HG03196 (cell line): ENCODE data around the gene FMNL3.

Experiments used
- ATAC-seq: cut with Tn5 transposase; IDR thresholded peaks from one replicate; pipeline ENCODE4 v1.9.1; 2021; ENCODE audit not compliant: unreplicated experiment

FMNL3 gene

DNA sequence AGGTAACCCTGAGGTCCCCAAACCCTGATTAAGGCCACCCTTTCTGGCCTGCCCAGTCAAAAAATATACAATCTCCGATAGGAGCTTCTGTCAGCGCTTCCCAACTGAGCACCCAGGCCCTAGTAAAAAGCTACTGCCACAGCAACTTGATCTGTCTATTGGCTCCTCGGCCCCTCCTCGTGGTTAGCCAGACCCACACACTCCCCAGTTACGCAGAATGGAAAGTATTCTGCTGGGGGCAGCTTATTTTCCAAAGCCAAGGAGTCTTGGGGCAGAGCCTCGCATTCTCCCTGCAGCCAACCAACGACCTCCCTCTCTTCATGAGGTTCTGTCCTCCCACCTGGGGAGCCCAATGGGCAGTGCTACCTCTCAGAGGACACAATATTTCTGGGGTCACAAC lies 32.1 kb downstream of the FMNL3 start:
- ATAC-seq: no peak

DNA sequence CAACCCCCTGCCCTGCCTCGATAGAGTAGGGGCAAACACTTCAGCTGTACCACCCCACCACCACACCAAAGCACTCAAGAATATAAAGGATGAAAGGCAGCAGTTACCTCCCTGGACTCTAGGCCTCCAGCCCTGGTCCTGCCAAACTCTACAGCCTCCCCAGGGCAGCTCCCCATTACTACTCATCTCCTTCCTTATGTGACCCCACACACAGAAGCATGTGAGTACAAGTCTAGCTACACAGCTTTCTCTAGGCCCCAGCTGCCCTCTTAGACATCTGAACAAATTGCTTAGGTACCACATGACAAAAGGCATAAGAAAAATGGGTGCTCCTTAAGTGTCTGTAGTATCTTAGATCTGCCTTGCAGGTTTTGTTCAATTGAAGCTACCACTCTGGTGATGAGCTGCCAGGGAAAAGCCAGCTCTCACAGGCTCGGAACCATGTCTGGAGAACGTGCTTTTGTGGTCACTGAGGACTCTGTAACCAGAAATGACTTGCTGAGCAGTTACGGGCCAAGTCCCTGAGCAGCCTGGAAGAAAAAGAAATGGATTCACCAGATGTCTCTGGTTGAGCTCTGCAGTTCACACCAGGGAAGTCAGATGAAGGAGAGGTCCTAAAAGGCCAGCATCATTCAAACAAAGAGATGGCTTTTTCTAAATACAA lies 32.8 kb downstream of the FMNL3 start:
- no peak for ATAC-seq

DNA sequence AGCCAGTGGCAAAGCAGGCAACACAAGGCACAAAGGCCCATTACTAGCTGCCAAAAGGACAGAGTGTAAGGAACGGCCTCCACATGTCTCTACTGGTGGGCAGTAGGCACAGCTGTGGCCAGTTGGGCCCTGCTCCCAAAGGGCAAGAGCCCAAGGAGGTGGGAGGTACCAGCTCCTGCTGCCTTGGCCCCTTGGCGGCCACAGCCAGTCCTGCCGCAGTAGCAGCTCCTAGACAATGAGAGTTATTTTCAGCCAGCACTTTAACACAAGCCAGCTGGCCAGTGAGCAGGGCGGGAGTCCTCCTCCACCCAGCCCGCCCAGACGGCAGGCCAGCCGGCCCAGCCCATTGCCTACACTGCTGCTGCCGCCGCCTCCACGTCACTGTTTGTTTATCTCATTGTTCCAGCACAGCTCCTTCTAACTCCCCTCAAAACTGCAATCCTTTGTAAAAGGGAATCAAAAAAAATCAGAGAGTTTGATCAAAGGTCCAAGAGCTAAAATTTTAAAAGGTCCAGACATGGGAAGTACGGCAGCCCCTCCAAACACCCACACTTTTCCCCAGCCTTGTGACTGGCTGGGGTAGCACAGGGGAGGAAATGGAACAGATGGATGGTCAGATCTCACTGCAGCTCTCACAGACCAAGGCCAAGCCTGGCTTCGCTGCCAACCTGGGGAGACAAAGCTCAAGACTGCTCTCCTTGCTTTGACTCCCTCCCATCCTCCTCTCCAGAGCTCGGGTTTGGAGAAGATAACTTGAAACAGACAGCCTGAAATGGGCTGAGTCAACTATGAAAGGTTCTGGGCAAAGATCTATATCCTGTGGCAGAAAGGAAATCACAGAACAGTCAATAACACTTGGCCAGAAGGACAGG lies 33.5 kb downstream of the FMNL3 start:
- no peak for ATAC-seq

DNA sequence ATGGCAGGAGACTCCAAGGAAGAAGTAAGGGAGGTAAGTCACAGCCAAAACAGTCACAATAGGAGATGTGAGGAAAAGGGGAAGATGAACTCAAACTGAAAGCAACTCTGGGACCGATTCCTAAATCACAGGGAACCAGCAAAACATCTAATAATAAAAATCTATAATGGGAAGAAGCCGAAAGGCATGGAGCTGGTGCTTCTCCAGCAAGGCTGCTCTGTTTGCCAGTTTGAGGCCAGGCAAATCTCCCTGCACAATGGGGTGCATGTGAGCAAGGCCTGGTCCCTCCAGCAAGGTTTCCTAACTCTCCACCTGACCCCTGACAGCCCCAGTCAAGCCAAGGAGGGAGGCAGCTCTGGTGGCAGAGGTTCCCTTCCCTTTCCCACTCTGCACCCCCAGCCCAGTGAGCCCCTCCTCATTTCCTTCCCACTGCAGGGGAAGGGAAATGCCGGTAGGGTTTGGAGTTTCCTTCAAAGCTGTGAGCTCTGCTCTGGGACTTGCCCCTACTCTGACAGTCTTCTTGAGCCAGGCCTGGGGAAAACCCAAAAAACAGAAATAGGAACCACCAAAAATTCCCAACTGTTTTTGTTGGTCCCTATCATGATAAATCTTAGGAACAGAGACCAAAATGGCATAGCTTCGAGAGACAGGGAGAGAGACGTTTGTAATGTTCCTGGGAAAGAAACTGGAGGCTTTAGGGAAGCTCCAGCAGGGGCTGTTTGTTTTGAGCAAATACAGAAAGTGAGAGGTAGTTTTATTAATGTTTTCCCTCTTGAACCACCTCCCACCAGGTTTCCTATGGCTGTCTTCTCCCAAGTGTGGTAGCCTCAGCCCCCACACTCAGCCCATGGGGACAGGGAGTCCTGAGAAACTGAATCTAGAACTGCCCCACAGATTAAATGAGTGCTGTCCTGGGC lies 34.6 kb downstream of the FMNL3 start:
- no peak for ATAC-seq

DNA sequence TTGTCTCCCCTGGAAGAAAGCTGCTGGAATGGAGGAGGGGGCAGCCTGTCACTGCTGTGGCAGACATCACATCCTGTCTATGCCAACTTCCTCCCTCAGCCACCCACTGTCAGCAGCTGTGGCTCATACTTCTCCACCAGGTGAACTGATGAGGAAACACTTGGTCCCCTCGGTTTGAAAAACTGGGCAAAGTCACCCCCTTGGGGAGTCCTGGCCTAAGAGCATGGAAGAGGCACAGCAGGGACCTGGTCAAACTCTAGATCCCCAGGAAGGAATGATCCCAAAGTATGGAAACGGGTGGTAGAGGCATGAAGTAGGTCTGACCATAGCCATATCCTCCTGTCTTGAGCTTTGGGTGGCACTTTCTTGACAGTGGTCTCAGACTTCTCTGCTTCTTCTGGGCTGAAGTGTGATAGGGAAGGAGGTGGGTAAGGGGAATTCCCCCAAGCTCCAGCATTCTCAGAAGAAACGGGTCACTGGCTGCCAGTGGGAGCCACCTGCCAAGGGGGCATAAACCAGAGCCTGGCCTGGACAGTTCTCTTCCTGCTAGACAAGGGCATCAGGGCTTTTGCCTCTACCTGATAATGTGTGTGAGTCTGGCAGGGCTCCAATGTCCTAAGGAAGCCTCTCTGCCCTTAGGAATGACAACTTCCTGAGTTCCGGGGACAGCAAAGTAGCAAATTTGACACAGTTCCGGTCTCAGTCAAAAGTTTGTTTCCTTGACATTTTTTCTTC lies 36.0 kb downstream of the FMNL3 start:
- ATAC-seq: no peak

DNA sequence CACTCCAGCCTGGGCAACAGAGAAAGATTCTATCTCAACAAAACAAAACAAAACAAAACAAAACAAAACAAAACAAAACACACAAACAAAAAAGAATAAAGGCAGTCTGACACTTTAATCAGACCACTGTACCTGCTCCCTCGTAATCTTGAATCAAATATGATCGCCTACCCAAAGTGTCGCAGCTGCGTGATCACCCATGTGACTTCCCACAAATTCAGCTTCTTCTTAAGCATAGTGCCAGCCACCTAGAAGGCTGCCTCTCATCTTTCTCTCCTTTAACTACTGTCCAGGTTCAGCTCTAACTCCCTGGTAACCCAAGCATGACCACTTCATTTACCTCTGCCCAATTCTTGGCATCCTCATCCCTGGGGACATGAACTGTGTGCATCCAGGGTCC lies 37.4 kb downstream of the FMNL3 start:
- ATAC-seq: no peak

DNA sequence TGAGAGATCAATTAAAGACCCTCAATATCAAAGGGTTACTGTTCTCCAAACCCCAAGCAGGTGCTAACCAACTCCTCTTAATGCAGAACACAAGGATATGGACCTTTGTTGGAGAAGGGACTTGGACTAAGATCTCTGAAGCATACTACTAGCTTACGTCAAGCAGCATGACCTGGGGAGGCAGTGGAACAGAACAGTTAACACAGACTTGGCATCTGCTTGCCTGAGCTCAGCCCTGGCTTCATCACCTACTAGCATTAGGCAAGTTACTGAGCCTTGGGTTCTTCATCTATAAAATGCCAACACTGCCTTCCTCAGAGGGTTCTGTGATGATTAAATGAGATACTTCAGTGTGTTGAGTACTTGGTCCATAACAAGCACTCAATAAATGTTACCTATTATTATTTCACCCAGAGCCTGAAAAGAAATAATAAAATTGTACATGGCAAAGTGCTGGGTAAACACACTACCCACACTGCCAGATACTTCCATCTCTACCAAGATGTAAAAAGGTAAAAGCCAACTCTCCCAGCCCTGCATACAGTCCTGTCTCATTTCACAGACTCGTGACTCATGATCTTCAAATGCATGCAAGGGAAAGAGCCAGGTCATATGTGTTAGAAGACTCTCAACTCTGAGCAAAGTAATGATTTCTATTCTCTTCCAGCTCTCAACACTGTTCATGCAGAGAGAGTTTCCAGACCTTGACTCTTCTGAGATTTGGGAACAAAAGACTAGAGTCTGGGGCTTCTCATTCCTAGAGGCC lies 39.7 kb downstream of the FMNL3 start:
- ATAC-seq: no peak

DNA sequence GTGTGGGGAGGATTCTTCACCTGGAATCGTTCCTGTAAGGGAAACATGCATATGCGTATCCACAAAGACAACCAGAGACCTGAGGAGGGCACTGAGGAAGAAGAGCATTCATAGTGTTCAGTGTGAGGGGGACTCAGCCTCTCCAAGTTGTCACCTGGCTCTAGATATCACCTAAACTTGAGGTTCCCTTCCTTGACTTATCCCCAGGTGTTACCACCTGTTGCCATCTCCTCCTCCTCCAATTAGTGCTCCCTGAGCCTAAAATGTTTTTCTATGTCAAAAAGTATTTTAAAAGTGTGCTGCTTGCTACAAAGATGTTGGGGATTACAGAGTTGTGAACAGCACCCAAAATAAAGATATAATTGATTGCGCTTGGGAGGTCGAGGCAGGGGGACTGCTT lies 41.0 kb downstream of the FMNL3 start:
- no peak for ATAC-seq

DNA sequence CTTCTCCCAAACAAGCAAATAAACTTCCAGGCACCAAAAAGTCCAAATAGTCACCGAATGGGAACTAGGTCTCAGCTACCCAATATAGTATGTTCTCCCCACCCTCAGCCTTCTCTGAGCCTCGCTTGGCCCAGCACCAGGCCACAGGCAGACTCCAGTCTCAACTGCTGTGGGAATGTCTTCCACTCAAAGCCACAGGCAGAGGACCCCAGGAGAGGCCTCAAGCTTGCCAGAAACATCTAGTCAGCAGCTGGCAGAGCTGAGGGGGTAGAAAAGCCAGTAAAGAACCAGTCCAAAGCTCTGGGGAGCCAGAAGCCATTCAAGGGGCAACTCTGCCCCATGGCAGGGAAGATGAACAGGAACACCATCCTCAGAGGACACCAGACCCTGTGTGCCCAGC lies 41.8 kb downstream of the FMNL3 start:
- ATAC-seq: no peak

DNA sequence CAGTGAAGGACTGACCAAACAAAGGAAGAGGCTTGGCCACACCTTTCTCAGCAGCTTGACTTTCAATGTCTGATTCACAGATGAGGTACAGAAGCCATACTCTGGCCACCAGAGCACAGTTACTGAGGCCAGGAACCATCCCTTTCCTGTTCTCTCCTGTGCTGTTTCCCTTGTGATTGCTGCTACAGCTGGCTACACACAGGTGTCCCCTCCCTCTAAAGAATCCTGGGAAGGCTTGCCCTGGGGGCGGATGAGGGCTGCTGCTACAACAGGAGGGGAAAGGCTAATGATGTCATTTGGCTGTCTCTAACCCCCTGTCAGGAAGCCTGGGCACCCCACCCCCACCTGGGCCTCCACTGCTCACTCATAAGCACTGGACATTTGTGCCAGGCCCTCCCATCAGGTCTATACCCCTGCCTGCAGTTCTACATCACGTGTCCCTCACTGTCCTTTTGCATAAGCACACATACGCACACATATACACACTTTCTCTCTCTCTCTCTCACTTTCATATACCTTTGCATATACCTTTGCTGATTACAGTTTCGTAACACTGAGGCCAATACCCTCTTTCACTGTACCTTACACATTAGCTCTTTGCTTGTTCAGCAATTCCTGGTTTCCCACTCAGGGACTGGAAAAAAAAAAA lies 42.5 kb downstream of the FMNL3 start:
- ATAC-seq: peak; percentile 40

DNA sequence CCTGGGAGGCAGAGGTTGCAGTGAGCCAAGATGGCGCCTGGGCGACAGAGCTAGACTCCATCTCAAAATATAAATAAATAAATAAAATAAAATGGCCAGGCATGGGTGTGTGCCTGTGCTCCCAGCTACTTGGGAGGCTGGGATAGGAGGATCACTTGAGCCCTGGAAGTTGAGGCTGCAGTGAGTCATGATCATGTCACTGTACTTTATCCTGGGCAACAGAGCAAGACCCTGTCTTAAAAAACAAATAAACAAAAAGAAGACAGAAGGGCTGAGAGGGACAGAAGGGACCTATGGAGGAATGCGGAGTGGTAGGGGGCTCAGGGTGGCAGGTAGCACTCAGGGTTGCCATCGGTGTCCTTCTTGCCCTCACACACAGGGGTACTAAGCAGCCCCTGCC lies 43.0 kb downstream of the FMNL3 start:
- no peak for ATAC-seq

DNA sequence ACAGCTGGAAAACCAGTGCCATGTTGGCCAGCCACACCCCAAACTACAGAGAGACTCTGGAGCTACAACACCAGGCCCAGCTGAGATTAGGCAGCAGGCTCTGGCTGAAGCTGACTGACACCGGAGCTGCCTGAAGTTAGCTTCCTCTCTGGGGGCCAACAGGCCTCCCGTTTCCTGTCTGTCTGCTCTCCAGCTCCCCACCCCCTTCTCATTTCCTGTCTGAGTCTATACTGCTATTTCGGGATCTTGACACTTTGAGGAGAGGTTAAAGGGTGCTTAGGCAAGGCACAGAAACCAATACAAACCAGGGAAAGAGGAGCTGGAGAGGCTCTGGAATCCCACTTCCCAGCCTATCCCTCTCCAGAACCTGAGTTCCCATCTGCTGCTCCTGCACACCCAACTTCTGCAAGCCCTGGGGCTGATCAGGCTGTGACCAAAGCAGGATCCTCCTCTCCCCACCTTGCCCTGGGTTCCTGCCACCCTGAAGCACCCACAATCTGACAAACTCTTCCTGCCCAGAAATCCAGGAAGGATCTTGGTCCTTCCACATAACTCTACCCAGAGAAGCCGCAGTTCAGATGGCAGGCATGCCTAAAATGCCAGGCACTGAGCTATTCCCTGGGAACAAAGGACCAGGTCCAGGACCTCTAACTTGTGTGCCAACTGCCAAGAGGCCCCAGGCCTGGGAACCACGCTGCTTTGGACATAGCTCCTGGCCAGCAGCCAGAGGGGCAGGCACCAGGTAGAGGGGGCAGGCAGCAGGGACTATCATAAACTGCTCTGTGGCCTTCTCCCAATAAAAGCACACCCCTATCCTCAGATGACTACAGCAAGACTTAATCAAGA lies 44.0 kb downstream of the FMNL3 start:
- peak; percentile 48 for ATAC-seq

DNA sequence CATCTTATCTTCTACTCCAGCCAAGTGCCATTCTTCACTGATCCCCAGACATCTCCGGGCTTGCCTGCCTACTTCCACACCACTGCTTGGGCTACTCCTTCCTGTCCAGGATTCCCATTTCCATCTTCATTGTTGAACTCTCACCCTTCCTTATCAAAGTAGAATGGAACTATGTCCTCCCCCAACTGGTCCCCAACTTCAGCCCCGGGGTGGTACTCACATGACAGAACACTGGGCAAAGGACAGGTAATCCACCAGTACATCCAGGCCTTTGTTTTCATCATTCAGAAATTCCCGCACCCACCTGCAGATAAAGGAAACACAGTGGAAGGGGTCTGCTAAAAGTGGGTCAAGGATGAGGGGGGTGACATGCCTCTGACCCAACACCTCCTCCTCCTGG lies 45.5 kb downstream of the FMNL3 start:
- no peak for ATAC-seq

DNA sequence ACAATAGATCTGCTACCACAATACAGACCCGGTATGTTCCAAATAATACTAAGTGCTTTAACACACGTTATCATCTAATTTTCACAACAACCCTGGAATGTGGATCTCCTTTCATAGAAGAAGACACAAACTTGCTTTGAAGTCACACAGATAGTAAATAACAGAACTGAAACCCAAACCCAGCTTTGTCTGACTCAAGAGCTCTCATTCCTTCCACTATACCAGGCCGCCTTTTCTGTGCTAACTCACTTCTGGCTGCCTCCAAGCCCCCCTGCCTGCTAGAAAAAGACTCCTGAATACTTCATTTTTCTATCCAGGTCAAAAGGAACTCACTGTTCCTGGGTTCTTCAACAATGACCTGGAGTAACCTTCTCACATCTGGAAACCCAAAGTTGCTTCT lies 46.0 kb downstream of the FMNL3 start:
- ATAC-seq: no peak

DNA sequence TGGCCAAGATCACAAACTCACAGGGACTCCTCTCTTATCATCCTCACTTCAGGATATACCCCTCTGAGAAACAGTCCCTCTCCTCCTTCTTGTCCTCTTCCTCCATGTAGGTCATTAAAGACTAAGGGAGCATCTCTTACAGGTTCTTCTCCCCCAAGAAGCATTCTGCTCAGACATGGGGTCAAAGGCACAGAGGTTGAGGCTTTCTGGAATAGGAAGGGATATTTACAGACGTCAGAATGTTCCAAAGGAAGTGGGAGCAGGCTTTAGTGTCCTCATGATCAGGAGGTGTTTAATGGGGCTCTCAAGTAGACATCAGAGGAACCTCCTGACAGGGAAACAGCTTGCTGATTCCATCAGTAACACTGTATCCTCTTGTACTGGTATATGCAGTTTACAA lies 47.5 kb downstream of the FMNL3 start:
- ATAC-seq: no peak

DNA sequence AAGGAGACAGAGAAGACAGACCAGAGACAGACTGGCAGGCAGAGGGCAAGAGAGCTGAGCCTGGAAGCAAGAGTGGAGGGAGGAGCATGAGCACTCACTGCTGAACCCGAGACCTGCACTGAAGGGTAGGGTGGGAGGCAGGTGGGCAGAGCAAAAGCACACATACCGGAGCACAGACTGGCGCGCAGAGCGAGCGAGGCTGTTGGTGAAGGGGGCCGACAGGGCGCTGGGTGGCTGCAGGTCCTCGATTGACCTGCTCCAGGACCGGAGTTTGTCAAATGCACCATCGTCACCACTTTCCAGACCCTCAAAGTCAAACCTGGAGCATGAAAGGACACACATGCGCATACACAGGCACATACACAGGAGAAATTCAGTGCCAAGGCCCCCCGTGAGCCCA lies 48.9 kb downstream of the FMNL3 start:
- no peak for ATAC-seq

DNA sequence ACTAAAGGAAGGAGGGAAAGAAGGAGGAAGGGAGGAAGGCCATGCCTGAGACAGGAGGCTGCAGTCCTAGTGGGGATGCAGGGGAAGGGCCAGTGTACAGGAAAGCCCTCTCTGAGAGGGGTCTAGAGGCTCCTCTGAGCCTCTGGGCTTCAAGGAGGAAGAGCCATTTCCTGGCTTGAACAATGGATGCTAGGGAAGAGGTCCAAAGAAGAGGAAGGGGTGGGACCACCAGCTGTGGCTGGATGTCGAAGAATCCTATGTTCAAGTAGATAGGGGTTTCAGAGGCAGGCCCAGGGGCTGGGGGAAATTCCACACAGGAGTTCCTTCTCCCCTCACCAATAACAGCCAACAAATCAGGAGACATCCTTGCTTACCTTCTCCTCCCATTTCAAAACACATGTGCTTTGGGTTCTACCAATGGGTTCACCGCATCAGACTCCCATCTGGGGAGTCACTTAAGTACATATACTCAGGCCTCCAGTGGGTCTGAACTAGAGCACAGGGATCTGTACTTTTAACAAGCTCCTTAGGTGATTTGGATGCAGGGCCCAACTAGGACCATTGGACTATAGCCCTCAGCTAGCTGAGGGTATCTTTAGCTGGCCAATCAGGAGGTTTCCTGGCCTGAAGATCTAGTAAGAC lies 51.5 kb downstream of the FMNL3 start:
- no peak for ATAC-seq

DNA sequence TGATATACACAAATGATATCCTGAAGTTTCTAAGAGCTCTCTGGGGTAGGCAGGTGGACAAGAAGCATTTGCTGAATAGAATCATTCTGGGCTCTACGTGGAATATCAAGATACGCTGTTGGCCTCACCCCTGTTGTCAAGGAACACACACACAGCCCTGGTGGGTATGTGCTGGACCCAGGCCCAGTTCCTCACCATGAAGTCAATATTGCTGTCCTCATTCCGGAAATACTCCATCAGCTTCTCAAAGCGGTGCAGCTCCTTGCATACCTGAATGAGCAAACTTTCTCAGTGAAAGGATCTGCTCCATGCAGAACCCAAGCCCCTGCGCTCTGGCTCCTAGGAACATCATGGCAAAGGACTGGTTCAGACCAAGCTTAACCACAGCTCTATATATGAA lies 52.5 kb downstream of the FMNL3 start:
- no peak for ATAC-seq
